Measurements from ENCODE around the gene NRTN.

The NRTN gene

DNA sequence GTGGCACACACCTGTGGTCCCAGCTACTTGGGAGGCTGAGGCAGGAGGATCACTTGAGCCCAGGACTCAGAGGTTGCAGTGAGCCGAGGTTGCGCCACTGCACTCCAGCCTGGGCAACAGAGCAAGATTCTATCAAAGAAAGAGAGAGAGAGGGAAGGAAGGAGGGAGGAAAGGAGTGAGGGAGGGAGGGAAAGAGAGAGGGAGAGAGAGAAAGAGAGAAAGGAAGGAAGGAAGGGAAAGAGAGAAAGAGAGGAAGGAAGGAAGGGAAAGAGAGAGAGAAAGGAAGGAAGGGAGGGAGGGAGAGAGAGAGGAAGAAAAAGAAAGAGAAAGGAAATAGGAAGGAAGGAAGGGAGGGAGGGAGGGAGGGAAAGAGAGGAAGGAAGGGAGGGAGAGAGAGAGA lies 12.4 kb downstream of the NRTN start:
- H3K4me3 ChIP-seq (ENCODE audit: low read depth, low read length), result no peak overlapping the region
- TF ChIP-seq, protein P1, sequence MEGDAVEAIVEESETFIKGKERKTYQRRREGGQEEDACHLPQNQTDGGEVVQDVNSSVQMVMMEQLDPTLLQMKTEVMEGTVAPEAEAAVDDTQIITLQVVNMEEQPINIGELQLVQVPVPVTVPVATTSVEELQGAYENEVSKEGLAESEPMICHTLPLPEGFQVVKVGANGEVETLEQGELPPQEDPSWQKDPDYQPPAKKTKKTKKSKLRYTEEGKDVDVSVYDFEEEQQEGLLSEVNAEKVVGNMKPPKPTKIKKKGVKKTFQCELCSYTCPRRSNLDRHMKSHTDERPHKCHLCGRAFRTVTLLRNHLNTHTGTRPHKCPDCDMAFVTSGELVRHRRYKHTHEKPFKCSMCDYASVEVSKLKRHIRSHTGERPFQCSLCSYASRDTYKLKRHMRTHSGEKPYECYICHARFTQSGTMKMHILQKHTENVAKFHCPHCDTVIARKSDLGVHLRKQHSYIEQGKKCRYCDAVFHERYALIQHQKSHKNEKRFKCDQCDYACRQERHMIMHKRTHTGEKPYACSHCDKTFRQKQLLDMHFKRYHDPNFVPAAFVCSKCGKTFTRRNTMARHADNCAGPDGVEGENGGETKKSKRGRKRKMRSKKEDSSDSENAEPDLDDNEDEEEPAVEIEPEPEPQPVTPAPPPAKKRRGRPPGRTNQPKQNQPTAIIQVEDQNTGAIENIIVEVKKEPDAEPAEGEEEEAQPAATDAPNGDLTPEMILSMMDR (conservative IDR thresholded peaks at IDR 0.05; ENCODE audit: low read depth, low read length), result no peak
- no peak for DNase-seq (ENCODE audit: low read depth)

DNA sequence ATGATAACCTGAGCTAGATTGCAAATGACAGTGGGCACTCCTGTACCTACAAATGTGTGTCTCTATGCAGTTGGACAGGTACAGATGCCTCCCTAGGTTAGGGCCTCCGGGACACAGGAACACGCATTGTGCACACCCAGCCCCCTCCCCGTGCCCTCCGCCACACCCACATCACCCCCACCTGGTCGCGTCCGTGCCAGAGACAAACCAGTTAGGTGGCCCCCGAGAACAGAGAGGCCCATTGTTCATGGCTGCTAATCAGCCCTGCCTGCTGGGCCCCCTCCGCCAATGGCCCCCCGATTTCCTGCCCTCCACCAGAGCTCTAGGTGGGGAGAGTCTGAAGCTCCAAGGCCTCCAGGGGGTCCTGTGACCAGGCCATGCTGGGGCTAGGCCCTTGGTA lies 13.7 kb downstream of the NRTN start:
- no peak overlapping the region for H3K4me3 ChIP-seq (ENCODE audit: low read depth, low read length)
- TF ChIP-seq, protein P1 (conservative IDR thresholded peaks at IDR 0.05; ENCODE audit: low read depth, low read length), result no peak
- no peak for DNase-seq (ENCODE audit: low read depth)

DNA sequence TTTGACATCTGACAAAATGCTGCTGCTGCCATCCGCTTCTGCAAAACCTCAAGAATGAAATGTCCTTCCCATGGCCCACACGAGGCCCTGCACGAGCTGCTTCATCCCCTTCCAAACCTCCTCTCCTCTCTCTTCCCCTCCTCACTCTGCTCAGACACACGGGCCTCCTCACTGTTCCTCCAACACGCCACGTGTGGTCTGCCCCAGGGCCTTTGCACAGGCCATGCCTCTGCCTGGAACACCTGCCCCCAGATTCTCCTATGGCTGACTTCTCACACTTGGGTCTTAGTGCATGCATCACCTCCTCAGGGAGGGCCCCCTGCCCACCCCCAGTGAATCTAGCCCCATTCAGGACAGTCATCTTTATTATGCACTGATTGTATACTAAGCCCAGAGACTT lies 15.9 kb downstream of the NRTN start:
- DNase-seq (ENCODE audit: low read depth), result no peak
- H3K4me3 ChIP-seq (ENCODE audit: low read depth, low read length), result no peak overlapping the region
- TF ChIP-seq, protein P1 (conservative IDR thresholded peaks at IDR 0.05; ENCODE audit: low read depth, low read length), result no peak

DNA sequence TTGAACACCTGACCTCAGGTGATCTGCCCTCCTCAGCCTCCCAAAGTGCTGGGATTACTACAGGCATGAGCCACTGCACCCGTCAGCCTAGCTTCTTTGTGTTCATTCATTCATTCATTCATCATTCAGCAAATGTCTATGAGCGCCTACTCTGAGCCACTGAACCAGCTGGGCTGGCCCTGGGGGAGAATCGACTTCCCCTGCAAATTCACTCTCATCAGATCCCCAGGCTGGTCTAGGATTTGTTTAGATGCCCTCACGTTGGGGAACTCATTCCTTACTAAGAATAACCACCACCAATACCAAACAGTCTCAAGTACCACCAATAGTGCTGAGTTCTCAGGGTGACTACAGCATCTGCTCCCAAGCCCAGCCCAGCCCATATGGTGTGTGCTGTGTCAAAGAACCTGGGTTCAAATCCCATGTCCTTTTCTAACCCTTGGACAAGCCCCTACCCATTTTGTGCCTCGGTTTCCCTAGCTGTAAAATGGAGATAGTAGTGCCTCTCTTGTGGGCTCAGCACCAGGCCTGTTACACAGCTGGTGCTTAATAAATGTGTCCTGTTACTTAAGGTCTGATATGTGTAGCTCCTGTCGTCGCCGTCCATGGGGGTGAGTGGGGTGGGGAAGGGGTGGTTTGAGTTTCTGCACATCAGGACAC lies 16.8 kb downstream of the NRTN start:
- no peak overlapping the region for H3K4me3 ChIP-seq (ENCODE audit: low read depth, low read length)
- TF ChIP-seq, protein P1 (conservative IDR thresholded peaks at IDR 0.05; ENCODE audit: low read depth, low read length), result no peak
- DNase-seq (ENCODE audit: low read depth), result no peak

DNA sequence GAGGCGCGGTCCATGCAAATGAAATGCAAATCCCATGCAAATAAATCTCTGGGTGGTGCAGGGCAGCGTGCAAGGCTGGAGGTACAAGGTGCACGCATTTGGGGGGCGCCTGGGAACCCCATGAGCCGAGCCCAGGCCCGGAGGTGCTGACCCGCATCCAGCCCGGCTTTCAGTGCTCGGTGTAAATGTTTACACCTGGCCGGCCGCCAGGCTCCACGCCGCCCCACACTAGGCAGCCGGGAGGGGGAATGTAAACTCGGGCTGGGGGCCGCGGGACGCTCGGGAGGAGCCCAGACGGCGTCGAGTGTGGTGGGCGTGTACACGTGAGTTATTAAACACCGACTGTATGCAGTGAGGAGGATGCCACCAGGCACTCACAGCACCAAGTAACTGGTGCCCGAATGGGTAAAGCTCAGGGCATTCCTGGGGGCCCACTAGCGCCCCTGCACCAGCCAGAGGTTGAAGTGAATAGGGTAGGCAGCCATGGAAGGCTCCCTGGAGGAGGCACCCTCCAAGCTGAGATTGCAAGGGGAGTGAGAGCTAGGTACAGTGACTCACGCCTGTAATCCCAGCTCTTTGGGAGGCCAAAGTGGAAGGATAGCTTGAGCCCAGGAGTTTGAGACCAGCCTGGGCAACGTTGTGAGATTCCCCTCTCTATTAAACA lies 17.4 kb downstream of the NRTN start:
- no peak overlapping the region for H3K4me3 ChIP-seq (ENCODE audit: low read depth, low read length)
- TF ChIP-seq, protein P1 (conservative IDR thresholded peaks at IDR 0.05; ENCODE audit: low read depth, low read length), result no peak
- DNase-seq (ENCODE audit: low read depth), result no peak

DNA sequence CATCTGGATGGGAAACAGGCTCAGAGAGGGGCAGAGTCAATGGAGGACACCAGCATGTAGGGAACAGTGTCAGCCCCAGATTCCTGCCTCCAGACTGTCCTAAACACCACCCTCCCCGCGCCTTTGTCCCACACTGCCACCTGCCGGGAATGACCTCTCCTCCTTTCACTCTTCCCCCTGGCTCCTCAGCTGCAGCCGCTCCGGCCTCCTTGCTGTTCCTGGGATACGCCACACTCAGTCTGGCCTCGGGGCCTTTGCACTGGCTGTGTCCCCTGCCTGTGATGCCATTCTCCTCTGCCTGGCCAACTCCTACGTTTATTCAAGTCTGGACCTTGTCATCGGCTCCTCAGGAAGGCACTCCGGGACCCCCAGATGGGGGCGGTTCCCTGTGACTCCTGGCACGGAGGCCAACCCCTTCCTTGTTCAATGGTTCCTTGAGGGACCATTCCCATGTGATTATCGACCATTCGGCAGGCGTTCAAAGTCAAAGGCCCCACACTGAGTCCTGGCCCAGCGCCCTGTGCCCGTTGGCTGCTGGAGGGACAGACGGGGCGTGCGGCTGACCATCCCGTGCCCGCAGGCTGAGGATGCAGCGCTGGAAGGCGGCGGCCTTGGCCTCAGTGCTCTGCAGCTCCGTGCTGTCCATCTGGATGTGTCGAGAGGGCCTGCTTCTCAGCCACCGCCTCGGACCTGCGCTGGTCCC lies 18.9 kb downstream of the NRTN start:
- H3K4me3 ChIP-seq (ENCODE audit: low read depth, low read length), result no peak overlapping the region
- TF ChIP-seq, protein P1 (conservative IDR thresholded peaks at IDR 0.05; ENCODE audit: low read depth, low read length), result peak; percentile 17
- no peak for DNase-seq (ENCODE audit: low read depth)
